Dedifferentiated amniotic fluid mesenchymal stem cell (primary cell): Measurements from ENCODE around the gene TM7SF3.
"Not testable (repeated sequence)": the region's sequence is repeated elsewhere in the genome, so short reads cannot be mapped to it uniquely, and the experiment has no call there.

Experiments
- DNase-seq: peaks from one replicate; pipeline ENCODE4 v3.0.0-alpha.2; 2016; ENCODE audit errors: extremely low spot score

Gene TM7SF3

DNA sequence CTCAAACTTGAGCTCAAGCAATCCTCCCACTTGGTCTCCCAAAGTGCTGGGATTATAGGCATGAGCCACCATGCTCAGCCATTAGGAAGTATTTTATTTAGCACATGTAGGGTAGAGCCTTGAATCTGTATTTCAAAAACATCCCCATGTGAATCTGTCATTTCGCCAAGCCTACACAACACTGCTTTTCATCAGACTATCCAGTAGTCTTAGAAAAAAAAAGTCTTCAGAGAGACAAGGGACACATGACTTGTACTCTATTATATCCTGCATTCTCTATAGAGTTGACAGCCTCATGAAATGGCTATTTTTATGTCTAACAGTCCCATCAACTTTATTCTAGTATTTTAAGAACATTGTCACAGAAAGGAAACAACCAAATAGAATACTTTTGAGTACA, 35.4 kb downstream of the TM7SF3 start:
- DNase-seq, result no peak

- no peak for DNase-seq
Observed at GRCh38 chr12:26976687-26977086, 37.5 kb downstream of the TM7SF3 start.

GRCh38 chr12:26971963-26972362, 42.2 kb downstream of the TM7SF3 start:
- DNase-seq, result no peak

- DNase-seq, result no peak
Observed at GRCh38 chr12:26970136-26970535, 44.0 kb downstream of the TM7SF3 start.

GRCh38 chr12:26966842-26967241, 47.3 kb downstream of the TM7SF3 start:
- no peak for DNase-seq

GRCh38 chr12:26963413-26963812, 50.8 kb downstream of the TM7SF3 start:
- DNase-seq, result no peak

DNA sequence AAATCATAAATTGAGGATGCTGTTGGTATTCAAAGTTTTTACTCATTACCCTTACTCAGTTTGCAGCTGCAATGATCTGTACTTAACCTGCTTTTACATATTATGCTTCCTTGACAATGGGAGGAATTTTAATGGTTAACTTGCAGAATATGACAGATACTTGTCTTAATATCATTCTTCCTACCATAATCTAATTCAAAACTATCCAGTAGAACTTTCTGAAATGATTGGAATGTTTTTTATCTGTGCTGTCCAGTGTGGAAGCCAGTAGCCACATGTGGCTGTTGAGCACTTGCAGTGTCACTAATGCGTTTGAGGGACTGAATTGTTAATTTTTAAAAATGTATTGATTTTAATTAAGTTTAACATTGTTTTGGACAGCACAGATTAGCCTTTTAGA, 52.4 kb downstream of the TM7SF3 start:
- no peak for DNase-seq

GRCh38 chr12:26961391-26961790, 52.8 kb downstream of the TM7SF3 start:
- not testable (repeated sequence) for DNase-seq

DNA sequence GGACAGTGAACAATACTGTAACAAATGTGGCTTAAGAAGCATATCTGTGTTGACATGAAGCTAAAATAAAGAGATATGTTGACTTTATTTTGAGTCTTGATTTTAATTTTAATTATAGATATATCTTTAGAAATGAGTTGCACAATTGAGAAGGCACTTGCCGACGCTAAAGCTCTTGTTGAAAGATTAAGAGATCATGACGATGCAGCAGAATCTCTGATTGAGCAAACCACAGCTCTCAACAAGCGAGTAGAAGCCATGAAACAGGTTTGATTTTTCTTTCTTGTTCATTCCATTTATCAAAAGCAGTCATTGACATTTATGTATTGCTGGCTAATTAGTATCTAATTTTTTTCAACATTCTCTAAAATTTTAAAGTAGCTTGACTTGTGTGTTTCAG, 60.2 kb downstream of the TM7SF3 start:
- no peak for DNase-seq

DNA sequence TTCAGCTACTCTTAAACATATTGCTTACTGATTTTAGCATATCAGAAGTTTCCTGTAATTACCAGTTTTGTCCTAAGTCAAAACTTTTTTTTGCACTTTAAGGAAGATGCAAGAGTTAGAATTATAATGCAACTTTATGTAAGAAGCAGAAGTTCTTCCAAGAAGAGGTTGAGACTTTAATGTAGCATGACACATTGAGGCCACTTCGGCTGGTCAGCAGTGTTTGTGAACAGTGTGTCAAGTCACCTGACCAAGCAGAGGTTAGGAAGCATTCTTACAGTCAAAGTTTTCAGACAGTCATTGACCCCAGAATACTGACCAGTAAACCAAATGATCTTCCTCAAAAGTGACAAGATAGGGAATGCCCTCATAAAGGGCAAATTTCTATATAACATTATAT, 60.7 kb downstream of the TM7SF3 start:
- DNase-seq, result peak; percentile 85

- DNase-seq, result no peak
Observed at GRCh38 chr12:26948309-26948708, 65.9 kb downstream of the TM7SF3 start.

GRCh38 chr12:26941215-26941594, 73.0 kb downstream of the TM7SF3 start:
- no peak for DNase-seq

DNA sequence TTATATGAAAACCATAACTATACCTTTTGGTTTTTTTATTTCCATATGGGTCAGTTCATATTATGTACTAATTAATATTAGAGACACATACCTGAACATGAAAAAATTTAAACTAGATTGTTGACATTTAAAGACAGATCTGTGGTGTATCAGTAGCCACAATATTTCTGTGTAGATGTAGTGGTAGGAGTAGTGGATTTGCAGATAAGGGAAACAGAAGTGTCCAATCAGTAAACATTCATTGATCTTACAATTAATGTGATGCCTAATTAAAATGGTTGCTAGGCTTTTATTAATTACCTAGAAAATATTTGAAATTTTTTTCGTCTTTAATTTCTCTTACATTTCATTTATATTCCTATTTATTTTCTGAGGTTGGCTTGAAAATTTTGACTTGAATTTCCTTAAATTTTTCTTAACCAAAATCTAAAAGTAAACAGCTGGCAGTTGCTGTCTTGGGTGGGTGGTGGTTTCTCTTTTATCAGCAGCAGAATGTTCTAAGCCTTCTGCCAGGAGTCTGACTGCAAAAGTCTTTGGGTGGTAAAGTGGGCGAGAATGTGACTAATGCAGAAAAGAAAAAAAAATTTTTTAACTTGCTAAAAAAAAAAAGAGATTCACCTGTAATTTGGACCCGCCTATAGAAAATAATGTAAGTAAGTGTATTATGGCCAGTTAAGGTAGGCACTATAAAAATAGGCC, 73.5 kb downstream of the TM7SF3 start:
- DNase-seq, result no peak

DNA sequence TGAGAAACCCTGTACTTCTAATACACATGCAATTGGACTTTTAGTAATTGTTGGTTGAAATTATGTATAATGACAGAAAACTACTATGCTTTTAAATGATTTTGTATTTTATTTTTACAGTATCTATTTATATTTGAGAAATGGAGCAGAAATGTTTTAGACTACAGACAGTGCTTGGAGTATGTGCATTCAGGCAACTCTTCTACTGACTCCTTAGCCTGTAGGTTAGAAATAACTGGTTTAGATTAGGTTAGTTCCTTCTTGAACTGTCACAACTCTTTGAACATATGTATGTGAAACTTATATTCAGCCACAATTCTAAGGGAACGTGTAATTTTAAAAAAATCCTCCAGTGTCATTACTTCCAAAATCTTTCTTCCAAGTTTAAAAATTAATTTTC, 74.2 kb downstream of the TM7SF3 start:
- no peak for DNase-seq

- DNase-seq, result no peak
Observed at GRCh38 chr12:26939192-26939832, 74.9 kb downstream of the TM7SF3 start.

DNA sequence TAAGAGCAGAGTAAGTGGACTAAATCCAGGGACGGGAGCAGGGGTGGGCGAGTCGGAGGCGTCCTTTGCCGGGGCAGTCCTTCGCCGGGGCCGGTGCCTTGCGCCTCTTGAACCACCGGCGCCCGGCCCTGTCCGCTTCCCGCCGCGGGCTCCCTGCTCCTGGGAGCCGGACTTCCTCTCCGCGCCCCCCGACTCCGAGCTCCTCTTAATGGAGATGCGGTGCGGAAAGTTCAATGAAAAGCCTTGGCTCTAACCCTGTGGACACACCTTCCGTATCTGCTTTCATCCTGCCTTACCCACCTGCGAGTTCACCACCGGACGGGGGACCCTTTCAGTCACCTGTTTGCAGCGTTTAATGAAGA, 75.5 kb downstream of the TM7SF3 start:
- DNase-seq, result no peak

GRCh38 chr12:26937863-26938700, 76.1 kb downstream of the TM7SF3 start, which contains the start of the genes FGFR1OP2 and INTS13:
TSS of gene FGFR1OP2 (plus strand) at chr12:26938470. CDS start at chr12:26954159, 15,689 bp downstream.
TSS of gene INTS13 (minus strand) at chr12:26937981. CDS start at chr12:26936803, 1,178 bp downstream.
- peak; percentile 99 for DNase-seq

- DNase-seq, result no peak
Observed at GRCh38 chr12:26937443-26937862, 76.7 kb downstream of the TM7SF3 start.

GRCh38 chr12:26936559-26937442, 77.4 kb downstream of the TM7SF3 start:
- DNase-seq, result no peak

- no peak for DNase-seq
Observed at GRCh38 chr12:26935636-26936378, 78.4 kb downstream of the TM7SF3 start.

- no peak for DNase-seq
Observed at GRCh38 chr12:26929590-26929989, 84.6 kb downstream of the TM7SF3 start.
